ENCODE measurements around the gene MAP2.
"Not testable (repeated sequence)": the region's sequence is repeated elsewhere in the genome, so short reads cannot be mapped to it uniquely, and the experiment has no call there.

The MAP2 gene

GRCh38 chr2:209592106-209592505, 168.3 kb downstream of the MAP2 start:
- no peak for DNase-seq (ENCODE audit: low read depth in 2 of 2)

GRCh38 chr2:209593930-209594329, 170.1 kb downstream of the MAP2 start:
- DNase-seq (ENCODE audit: low read depth in 2 of 2): no peak

- no peak for DNase-seq (ENCODE audit: low read depth in 2 of 2)
Observed at GRCh38 chr2:209596262-209596661, 172.4 kb downstream of the MAP2 start.

GRCh38 chr2:209598227-209598626, 174.4 kb downstream of the MAP2 start:
- DNase-seq (ENCODE audit: low read depth in 2 of 2): not testable (repeated sequence)

- DNase-seq (ENCODE audit: low read depth in 2 of 2): no peak
Observed at GRCh38 chr2:209600341-209601171, 176.7 kb downstream of the MAP2 start.

GRCh38 chr2:209601497-209601896, 177.7 kb downstream of the MAP2 start:
- DNase-seq (ENCODE audit: low read depth in 2 of 2): no peak

GRCh38 chr2:209602259-209602658, 178.4 kb downstream of the MAP2 start:
- DNase-seq (ENCODE audit: low read depth in 2 of 2): no peak

GRCh38 chr2:209609531-209609930, 185.7 kb downstream of the MAP2 start:
- no peak for DNase-seq (ENCODE audit: low read depth in 2 of 2)

- no peak for DNase-seq (ENCODE audit: low read depth in 2 of 2)
Observed at GRCh38 chr2:209610631-209611030, 186.8 kb downstream of the MAP2 start.

GRCh38 chr2:209613649-209614305, 189.9 kb downstream of the MAP2 start:
- no peak for DNase-seq (ENCODE audit: low read depth in 2 of 2)

- no peak for DNase-seq (ENCODE audit: low read depth in 2 of 2)
Observed at GRCh38 chr2:209614690-209615369, 191.0 kb downstream of the MAP2 start.

GRCh38 chr2:209619782-209620181, 195.9 kb downstream of the MAP2 start:
- DNase-seq (ENCODE audit: low read depth in 2 of 2): no peak

GRCh38 chr2:209624192-209624938, 200.5 kb downstream of the MAP2 start:
- no peak for DNase-seq (ENCODE audit: low read depth in 2 of 2)

GRCh38 chr2:209629597-209629996, 205.8 kb downstream of the MAP2 start:
- DNase-seq (ENCODE audit: low read depth in 2 of 2): no peak

GRCh38 chr2:209633911-209634310, 210.1 kb downstream of the MAP2 start:
- no peak for DNase-seq (ENCODE audit: low read depth in 2 of 2)

- no peak for DNase-seq (ENCODE audit: low read depth in 2 of 2)
Observed at GRCh38 chr2:209636076-209636475, 212.2 kb downstream of the MAP2 start.

GRCh38 chr2:209637293-209637692, 213.4 kb downstream of the MAP2 start:
- no peak for DNase-seq (ENCODE audit: low read depth in 2 of 2)

GRCh38 chr2:209638346-209638745, 214.5 kb downstream of the MAP2 start:
- no peak for DNase-seq (ENCODE audit: low read depth in 2 of 2)

GRCh38 chr2:209640358-209640757, 216.5 kb downstream of the MAP2 start:
- no peak for DNase-seq (ENCODE audit: low read depth in 2 of 2)

- DNase-seq (ENCODE audit: low read depth in 2 of 2): no peak
Observed at GRCh38 chr2:209642146-209642820, 218.4 kb downstream of the MAP2 start.

- DNase-seq (ENCODE audit: low read depth in 2 of 2): no peak
Observed at GRCh38 chr2:209644842-209645241, 221.0 kb downstream of the MAP2 start.

Data from stimulated activated CD8-positive, alpha-beta memory T cell treated with anti-CD3 and anti-CD28 coated beads, Interleukin-2, amount 100 ng/mL, for 1 hour (primary cell).